Measurements from ENCODE around the gene BRWD1.
A peak's percentile ranks its signal among the peaks of the same experiment; 100 is the strongest.

Gene BRWD1

DNA sequence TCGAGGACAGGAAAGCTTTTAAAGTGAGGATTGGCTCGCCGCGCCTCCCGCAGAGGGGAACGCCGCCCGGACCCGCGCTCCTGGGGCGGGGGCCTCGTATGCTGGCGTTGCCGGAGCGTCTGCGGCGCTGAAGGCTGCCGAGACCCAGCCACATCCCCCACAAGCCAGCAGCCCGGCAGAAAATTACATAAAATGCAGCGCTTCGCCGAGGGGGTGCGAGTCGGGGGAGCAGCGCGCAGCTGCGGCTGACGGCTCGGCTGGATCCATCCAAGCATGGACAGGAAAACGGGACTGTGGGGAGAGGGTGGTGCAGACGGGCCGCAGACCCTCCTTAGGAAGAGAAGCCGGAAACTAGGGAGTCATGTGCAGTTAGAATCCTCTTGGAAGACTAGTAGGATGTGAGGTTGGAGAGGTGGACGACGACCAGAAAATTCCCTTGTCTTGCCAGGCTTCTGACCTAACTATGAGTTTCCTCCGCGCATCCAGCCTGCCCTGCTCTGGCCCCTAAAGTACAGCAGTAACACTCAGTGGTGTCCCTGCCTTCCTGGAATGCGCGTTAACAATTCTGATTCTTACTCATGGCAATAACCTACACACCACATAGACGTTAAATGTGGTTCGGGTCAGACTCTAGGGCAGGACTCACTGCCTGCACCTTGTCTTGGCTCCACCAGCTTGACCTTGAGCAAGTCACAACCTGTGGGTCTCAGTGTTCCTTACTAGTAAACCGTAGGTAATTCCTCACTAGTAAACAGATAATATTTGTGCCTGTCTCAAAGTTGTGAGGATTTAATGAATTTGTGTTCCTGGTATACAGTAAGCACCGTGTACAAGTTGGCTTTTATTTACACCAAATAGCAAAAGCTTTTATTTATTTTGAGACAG, 953 bp upstream of the BRWD1 start:
- peak overlapping the region; percentile 63 for H3K4me3 ChIP-seq (replicated peaks; ENCODE audit: low read depth, low read length)
- no peak for DNase-seq (ENCODE audit: extremely low read depth, low read depth)
- no peak for TF ChIP-seq CTCF (IDR thresholded peaks at IDR 0.05; ENCODE audit: low read depth, low read length, missing control alignments)

DNA sequence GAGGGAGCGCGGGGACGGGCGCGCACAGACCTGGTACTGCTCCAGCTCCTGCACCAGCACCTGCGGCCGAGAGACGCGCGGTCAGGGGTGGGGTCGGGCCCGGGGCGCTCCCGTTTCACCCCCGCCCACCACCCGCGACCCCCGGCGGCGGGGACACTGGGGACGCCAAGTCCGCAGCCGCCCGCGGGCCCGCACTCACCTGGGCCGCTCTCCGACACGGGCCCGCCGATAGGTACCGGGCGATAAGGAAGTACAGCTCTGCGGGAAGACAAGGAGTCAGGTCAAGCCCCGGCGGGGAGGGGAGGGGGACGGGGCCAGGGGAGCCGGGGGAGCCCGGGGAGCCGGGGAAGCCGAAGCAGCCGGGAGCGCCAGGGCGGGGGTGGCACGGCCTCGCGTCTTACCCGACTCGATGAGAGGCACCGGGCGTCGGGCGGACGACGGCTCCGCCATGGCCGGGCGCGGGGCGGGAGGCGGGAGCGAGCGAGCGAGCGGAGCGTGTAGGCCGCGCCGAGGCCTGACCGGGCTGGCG, 326 bp downstream of the BRWD1 start:
- TF ChIP-seq CTCF (IDR thresholded peaks at IDR 0.05; ENCODE audit: low read depth, low read length, missing control alignments): no peak
- peak overlapping the region; percentile 63 for H3K4me3 ChIP-seq (replicated peaks; ENCODE audit: low read depth, low read length)
- no peak for DNase-seq (ENCODE audit: extremely low read depth, low read depth)

DNA sequence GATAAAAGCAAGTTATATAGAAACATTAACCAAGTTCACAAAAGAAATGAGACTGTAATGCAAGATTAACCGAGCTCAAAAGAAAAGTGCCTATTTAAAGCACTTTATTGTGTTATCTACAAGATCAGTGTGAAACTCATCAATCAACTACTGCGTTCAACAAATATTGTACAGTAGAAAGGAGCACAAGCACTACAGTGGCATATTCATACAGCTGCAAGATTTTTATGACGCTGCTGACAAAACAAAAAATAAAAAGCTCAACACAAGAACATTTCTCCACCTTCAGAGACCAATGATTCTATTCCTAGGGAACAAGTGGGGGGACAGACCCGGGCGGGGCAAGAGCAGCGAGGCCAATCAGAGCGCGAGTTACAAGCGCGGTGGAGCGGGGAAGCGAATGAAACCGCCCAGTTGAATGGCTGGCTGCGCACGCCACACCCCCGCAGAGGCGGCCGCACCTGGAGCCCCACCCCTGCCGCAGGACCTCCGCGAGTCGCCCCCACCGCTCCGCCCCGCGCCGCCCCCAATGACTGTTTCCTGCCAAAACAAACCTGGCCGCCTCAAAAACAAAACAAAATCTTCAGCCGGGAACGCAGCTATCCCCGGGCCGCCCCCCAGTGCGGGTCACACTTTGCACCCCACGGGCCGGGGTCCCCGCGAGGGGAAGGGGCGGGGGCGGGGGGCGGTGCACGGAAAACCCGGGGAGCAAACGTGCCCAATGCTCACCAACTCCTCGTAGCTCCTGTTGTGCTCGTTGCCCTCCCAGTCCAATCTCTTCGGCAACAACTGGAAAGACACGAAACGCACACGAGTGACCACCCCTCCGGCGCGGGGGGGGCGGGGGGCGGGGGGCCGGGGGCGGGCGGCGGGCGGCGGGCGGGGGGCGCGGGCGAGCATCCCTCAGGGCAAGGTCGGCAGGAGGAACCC, 1.1 kb downstream of the BRWD1 start:
- H3K4me3 ChIP-seq (replicated peaks; ENCODE audit: low read depth, low read length): peak overlapping the region; percentile 63
- peak; percentile 56 for DNase-seq (ENCODE audit: extremely low read depth, low read depth)
- no peak for TF ChIP-seq CTCF (IDR thresholded peaks at IDR 0.05; ENCODE audit: low read depth, low read length, missing control alignments)

- no peak for TF ChIP-seq CTCF (IDR thresholded peaks at IDR 0.05; ENCODE audit: low read depth, low read length, missing control alignments)
- no peak for DNase-seq (ENCODE audit: extremely low read depth, low read depth)
- H3K4me3 ChIP-seq (replicated peaks; ENCODE audit: low read depth, low read length): no peak overlapping the region
Observed at GRCh38 chr21:39311164-39311563, 2.3 kb downstream of the BRWD1 start.

DNA sequence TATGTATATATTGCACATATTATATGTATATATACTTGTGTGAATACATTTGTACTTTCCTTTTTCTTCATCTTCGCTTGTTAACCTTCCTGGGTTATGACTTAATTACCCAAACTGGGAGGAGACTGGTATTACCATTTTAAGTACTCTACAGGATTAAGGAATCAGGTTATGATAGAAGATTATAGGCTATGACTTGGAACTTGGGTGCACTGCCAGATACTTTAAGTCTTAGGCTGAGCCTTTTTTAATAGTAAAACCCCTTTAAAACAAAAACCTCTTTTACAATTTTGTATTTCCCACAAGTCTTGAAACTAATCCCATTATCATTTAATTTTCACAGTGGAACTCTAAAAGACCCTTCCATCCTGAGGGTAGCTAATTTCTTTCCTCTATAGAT, 6.0 kb downstream of the BRWD1 start:
- no peak overlapping the region for H3K4me3 ChIP-seq (replicated peaks; ENCODE audit: low read depth, low read length)
- no peak for TF ChIP-seq CTCF (IDR thresholded peaks at IDR 0.05; ENCODE audit: low read depth, low read length, missing control alignments)
- DNase-seq (ENCODE audit: extremely low read depth, low read depth): no peak

DNA sequence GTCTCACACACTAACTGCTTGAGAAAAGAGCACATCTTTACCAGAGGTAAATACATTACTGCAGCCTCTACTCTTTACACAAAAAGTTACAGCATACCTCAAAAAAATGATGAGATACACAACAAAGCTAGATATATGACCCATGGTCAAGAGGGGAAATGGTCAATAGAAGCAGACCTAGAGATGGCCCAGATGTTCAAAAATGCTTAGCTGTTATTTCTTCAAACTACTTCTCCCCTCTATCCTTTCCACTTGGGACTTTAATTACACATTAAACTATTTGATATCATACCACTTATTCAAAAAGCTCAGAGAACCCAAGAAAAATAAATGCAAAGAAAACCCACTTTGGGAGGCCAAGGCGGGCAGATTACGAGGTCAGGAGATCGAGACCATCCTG, 12.8 kb downstream of the BRWD1 start:
- DNase-seq (ENCODE audit: extremely low read depth, low read depth): no peak
- H3K4me3 ChIP-seq (replicated peaks; ENCODE audit: low read depth, low read length): no peak overlapping the region
- TF ChIP-seq CTCF (IDR thresholded peaks at IDR 0.05; ENCODE audit: low read depth, low read length, missing control alignments): no peak
